DMS 273 (cell line): ENCODE results near the gene ACOX3.

ENCODE experiments used
- DNase-seq: peaks from one replicate; lab custom pipeline; 2025; ENCODE audit not compliant: unreplicated experiment; lab: John Stamatoyannopoulos, UW

The ACOX3 gene

DNA sequence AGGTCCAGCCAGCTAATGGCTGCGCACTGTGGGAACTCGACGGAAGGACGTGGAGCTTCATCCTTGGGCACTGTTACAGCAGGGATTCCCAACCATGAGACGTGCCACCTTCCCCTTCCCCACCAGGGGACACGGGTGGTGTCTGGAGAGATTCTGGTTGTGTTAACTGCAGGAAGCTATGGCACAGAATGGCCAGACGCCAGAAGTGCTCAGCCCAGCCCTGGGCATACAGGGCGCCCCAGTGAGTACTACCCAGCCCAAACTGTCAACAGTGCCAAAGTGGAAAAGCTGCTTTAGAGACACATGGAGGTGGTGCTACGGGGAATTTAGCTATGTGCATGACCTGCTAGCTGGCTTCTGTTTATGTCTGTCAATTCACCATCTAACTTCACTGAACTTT lies 32.8 kb downstream of the ACOX3 start:
- DNase-seq = no peak

DNA sequence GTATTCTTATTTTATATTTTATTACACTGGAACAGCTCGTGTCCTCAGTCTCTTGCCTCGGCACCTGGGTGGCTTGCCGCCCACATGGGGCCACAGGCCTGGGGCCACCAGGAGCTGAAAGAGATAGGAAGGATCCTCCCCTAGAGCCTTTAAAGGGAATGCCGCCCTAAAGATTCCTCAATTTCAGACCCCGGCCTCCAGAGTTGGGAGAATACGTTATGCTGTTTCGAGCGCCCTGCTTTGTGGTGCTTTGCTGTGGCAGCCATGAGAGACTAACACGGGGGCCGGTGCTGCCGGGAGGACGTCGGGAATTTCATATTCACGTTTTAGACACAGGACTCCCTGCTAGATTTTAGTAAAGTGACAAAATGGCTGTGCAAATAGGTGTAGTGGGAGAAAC lies 33.2 kb downstream of the ACOX3 start:
- no peak for DNase-seq

DNA sequence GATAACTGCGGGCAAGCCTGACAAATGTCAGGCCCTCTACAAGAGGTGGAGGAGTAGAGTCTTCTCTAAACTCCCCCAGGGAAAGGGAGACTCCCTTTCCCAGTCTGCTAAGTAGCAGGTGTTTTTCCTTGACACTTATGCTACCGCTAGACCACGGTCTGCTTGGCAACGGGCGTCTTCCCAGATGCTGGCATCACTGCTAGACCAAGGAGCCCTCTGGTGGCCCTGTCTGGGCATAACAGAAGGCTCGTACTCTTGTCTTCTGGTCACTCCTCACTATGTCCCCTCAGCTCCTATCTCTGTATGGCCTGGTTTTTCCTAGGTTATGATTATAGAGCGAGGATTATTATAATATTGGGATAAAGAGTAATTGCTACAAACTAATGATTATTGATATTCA lies 33.6 kb downstream of the ACOX3 start:
- peak; percentile 58 for DNase-seq

DNA sequence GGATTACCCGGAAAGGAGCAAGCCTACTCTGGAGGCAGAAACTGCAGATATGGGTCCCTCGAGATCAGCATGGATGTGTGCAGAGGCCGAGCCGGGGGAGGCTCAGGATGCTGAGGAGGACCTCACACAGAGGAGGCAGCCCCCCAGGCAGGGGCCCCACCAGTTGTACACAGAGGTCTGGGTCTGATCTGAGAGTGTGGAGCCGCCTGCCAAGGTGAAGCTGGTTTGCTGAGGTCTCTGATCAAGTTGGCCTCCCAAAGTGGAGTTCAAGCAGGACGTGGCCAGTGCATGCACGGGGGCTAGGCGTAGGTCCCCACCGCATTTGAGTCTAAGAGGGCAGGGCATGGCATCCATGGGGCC lies 35.0 kb downstream of the ACOX3 start:
- DNase-seq = no peak

DNA sequence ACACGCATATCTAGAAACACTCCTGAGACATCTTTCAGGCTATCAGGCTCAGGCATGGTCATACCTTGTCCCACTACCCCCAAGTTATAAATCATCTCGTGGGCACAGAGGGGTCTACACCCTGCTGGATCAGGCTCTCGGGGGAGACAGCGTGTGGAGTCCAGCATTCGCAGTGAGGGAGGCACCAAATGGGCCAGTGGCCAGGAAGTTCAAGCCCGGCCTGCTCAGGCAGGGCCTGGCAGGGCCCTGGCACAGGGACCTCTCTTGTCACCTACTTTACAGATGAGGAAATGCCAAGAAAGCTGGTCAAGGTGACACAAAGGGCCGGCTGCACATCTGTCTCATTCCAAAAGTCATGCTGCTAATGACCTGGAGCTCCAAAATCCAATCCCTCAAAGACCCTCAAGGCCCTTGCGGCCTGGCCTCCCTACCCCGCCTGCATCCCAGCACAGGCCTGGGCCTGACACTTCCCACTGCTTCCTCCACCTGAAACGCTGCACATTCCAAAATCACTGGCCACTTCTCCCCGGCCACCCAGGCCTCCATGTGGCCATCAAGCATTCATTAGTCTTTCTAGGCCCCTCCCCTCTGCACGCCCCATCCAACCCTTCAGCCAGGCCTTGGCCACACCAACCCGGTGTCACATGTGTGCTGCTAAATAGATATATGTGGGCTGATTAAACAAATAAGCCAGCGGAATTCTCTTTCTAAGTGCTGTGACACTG lies 35.6 kb downstream of the ACOX3 start:
- DNase-seq = no peak

DNA sequence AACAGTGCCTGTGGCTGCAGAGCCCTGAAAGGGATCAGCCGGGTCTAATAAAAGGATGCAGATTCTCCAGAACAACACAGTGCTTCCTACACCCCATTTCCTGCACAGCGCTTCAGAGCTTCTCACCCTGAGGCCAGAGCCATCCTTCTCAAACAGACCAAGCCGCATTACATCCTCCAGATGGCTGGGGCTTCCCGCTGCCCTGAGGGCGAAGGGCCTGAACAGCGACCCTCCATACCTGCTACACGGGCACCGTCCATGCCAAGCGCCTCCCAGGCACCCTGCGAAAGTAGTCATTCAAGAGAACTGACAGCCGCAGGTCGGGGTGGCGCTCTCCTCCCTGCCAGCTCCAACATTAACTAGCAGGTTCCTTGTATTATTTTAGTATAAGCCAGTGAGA lies 36.5 kb downstream of the ACOX3 start:
- no peak for DNase-seq

DNA sequence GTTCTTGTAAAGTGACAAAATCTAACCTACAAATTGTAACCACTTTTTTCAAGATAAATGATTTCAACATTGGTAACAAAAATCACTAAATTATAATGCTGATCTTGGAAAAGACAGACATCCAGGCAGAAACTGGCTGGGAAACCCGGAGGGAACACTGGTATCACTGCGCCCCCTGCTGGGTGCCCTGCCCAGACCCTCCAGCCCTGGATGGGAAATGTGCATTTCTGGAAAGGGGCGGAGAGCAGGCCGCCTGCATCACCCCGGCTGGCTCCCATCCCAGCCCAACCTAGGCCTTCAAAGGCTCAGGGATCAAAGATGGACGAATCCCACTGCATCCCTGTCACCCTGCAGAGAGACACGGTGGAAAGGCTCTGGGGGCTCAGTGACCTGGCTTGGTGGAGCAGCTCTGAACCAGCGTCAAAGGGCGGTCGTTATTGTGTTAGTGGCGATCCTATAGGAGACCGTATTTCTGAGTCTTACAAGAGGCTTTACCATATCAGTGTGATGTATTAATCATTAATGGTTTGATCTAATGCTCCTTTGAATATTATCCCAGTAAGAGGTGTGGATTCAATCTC lies 37.3 kb downstream of the ACOX3 start:
- DNase-seq = peak; percentile 87

DNA sequence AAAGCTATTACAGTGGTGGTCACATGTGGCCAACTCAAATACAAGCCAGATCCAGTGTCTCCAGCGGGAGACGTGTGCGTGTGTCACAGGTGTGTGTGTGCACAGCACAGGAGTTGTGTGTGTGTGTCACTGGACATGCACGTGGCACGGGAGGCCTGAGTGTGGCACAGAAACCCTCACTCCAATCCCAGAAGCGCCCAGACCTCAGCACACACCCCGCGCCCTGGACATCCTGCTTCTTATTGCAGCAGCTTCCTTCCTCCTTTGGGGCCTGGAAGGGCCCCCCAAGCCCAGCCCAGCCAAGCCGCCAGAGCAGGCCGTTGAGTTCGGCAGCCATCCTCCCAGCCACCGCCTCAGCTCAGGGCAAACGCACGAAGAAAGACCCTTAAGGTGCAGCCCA lies 37.9 kb downstream of the ACOX3 start:
- no peak for DNase-seq

DNA sequence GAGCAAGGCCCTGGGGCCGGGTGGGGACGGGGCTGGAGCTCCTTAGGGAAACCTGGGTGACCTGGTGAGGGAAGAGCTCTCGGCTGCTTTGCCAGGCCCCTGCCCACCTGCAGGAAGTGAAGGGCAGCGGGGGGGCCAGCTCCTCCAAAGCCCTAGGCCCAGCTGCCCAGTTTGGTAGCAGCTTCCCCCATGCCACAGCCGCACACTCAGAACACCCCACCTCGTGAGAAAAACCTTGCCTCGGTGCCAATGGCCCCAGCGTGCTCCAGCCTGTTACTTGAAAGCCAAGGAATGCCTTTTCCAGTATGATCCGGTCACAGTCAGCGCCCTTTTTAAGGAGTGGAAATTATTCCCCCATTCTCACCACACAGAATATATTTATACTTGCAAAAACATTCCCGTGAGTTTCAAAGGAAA lies 38.3 kb downstream of the ACOX3 start:
- no peak for DNase-seq

DNA sequence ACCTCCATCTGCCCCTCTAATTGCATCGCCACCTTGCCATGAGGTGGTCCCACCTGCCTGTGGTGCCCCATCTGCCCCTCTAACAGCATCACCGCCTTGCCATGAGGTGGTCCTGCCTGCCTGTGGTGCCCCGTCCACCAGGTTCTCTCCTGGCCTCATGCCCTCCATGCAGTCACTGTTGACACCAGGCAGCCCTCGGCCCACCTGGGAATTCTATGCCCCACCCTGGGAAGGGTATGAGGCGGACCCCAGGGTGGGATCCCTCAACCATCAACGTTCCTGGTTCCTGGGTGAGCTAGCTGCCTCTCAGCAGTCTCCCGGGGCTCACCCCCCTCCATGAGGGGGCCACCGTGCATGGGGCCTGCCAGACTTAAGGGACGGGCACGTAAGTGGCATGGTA lies 38.9 kb downstream of the ACOX3 start:
- no peak for DNase-seq

DNA sequence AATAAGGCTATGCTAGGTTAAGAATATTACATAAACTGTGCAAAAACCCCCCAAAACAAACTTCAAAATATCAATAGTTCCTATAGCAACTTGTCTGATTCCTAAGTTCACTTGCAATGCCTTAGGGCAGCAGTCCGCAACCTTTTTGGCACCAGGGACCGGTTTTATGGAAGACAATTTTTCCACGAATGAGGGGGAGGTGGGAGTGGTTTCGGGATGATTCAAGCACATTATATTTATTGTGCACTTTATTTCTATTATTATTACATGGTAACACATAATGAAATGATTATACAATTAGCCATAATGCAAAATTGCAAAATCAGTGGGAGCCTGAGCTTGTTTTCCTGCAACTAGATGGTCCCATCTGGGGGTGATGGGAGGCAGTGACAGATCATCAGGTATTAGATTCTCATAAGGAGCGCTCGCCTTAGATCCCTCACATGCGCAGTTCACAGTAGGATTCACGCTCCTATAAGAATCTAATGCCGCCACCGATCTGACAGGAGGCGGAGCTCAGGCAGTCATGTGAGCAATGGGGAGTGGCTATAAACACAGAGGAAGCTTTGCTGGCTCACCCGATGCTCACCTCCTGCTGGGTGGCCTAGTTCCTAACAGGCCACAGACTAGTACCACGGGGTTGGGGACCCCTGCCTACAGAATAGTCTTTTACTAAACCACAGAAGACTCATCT lies 39.7 kb downstream of the ACOX3 start:
- no peak for DNase-seq

DNA sequence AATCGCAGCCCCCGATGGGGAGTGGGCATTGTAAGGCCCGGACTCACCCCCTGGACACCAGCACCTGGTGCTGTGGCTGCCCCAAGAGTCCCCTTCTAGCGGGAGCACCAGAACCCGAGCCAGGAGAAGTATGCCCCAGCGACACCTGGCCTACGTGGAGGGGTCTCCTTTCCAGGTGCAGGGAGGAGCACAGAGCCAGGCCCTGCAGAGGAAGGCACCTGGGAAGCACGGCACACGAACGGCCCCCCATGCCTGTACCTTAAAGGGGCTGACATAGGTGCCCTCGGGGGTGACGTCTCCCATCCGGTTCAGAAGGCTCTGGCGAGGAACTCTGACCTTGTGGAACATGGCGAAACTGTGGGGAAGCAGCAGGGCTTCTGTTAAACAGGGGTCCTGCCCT lies 41.2 kb downstream of the ACOX3 start:
- no peak for DNase-seq

DNA sequence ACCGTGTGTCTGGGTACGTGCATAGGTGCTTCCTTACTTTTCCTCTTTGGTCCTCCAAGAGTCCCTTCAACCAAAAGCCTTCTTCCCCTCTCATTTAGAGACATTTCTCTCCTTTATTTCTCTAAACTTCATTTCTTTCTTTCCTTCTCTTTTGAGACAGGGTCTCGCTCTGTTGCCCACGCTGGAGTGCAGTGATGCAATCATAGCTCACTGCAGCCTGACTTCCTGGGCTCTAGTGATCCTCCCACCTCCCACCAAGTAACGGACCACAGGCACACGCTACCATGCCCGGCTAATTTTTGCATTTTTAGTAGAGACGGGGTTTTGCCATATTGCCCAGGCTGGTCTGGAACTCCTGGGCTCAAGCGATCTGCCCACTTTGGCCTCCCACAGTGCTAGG lies 42.2 kb downstream of the ACOX3 start:
- DNase-seq = no peak

DNA sequence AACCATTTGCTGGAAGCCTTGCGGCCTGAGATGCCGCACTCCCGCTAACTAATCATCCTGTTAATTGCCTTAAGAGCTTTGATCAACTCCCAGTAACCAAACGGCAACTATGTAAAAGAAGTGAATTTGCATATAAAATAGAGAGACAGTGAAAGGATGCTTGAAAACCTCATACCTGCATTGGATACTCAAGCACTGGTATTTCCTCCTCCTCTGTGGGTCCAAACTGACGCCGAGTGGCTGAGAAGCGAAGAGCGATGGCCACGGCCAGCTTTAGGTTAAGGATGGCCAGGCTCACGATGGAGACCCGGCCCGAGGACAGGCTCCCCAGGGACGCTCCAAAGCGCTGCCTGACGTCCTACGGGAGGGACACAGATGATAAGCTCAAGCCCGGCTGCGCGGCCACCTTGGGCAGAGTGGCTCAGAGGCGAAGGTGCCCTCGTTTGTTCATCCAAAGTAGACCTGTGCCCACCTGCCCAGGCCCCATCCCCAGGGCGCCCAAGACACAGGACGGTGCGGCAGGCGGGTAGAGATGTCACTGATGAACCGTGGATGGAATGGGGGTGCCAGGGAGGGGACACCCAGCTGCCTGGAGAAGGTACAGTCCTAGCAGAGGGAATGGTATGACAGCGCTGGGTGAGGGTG lies 43.6 kb downstream of the ACOX3 start:
- no peak for DNase-seq

DNA sequence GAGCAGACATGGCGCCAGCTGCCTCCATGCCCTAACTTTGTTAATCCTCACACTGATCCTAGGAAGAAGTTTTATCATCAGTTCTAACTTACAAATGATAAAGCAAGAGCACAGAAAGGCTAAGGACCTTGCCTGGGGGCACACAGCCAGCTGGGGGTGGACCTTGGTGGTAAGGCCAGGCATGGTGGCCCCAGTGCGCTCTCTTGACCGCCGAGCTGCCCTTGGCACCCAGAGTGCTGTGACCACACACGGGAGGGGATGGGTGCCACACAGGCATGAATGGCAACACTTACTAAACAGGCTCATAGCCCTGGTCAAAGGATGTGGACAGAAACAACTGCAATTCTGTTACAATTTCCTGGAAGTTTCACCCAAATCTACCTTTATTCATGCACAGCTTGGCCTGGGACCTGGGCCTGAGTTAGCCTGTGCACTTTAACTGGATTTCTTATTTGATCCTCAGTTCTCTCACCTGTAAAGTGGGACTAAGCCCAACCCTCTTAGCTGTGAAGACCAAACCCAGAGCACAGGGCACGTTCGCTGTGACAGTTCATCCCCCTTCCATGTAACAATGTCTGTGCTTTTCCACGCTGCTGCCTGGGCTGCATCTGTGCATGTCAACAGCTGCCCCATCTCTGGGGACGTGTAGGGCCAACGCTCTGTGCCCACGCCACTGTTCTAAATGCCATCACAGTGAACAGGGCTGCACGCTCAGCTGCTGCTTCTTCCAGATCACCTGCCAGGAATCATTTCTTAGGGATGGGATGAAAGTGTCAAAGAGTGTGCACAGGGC lies 44.8 kb downstream of the ACOX3 start:
- DNase-seq = no peak

DNA sequence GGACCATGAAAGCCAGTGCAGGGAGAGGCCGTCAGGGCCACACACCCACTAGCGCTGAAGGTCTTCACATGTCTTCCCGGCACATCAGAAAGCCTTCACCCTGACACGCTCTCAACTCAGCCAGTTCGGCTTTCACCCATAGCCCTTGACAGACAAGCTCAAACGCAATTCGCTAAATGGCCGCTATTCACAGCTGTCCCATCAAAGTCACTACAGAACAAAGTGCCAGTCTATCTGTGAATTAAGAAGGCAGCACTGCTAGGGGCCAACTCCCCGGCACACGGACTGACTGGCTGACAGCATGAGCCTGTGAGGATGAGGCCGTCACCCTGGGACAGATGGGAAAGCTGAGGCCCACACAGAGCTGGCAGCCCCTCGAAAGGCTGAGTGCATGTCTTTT lies 45.7 kb downstream of the ACOX3 start:
- no peak for DNase-seq

DNA sequence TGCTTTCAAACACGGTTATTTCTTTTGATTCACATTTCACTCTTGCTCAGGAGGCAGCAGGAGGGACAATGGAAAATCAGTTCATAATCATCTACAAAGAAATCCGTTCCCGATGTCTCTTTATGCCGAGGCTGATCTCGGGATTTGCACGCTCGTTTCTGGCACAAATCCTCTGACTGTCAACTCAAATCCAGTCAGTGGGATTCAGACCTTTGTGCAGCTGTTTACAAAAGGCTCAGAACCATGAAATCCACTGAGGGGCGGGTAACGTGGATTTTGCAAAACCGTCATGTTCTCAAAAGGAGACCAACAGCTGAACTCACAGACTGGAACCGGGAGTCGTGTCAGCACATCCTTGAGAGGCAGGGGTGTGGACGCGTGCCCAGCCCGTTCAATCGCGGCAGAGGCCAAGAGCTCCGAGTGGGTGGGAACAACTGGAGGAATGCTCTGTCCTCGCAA lies 46.4 kb downstream of the ACOX3 start:
- no peak for DNase-seq

DNA sequence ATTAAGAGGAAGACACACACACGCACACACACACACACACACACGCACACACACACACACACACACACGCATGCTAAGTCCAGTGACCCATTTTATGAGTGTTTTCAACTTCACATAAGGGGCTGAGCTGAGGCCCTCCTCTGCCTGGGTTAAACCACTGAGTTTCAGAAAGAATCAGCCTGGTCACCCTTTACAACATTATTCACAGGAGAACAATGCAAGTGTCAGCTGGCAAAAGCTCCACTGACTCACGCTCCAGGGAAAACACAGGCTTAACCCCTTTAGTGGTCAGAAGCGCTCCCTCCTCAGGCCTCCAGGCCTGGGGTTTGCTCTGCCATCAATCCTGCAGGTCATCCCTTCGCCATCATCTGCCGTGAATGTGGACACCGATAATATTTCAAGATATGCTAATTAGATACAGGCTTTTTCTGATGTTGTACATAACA lies 46.9 kb downstream of the ACOX3 start:
- no peak for DNase-seq

DNA sequence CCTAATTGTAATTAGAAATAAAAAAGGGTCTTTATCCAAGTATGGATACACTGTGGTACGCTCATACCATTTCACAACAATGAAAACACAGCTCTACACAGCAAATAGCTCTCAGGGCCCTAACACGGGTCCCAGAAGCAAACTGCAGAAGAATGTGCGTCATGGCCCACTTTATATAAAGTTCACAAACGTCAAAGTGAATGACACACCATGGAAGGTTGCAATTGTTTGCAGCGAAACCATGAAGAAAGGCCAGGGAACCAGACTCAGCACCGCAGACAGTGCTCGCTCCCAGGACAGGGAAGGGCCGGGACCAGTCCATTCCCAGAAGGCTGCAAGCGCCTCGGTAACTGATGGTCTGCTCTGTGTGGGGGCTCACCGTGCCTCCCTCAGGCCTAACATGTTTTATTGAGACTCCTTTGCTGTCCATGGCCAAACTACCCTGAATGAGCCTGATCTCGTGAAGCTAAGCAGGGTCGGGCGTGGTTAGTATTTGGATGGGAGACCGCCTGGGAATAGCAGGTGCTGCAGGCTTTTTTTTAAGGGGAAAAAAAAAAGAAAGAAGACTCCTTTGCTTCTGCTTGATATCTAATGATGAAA lies 47.8 kb downstream of the ACOX3 start:
- peak; percentile 8 for DNase-seq

DNA sequence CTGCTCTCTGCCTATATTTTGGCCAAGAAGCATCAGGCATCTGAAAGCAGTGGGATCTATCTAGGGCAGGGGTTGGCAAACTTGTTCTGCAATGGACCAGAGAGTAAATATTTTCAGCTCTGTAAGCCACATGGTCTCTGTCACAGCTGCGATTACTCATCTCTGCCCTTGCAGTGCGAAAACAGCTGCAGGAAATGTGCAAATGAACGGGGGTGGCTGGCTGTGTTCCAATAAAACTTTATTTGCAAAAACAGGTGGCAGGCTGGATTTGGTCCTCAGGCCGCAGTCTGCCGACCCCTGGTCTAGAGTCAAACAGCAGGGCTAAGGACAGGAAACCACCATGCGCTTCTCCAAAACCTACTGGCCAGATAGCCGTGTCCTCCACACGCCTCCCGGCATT lies 48.6 kb downstream of the ACOX3 start:
- DNase-seq = peak; percentile 75

DNA sequence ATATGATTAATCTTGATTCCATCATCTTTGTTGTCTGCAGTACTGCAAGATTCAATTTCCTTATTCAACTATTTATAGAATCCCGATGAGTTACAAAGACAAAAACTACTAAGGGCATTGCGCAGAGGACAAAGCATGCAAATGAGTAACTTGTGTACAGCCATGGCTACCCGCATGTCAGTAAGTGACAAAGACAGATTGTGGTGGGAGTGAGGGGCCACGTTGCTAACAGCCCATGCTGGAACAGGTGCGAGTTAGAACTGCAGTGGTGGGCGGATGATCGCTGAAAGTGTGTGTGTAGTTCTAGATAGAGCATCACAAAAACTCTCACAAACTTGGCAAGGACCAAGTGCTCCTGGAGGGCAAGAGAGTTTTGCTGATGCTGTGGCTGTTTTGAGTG lies 49.5 kb downstream of the ACOX3 start:
- DNase-seq = no peak
